HepG2 (cell line): Measurements from ENCODE around the gene DNM1. TPM values are rescaled to one million over a fixed set of nuclear protein-coding genes. Genes with fewer than 3 reads are reported as not detected.

Source experiments
- ARID4A ChIP-seq: sonication (generic); formaldehyde crosslinking; IDR thresholded peaks from 2 replicates; pipeline ENCODE4 v1.5.0; 2020; ENCODE audit warnings: mild to moderate bottlenecking, missing genetic modification reagents, borderline replicate concordance
- ATF1 ChIP-seq: IDR thresholded peaks from 2 replicates; pipeline ENCODE4 v1.6.1; 2016; ENCODE audit warnings: mild to moderate bottlenecking, control low read depth
- EED ChIP-seq: sonication (generic); formaldehyde crosslinking; IDR thresholded peaks from 2 replicates; pipeline ENCODE4 v1.5.0; 2020; ENCODE audit warnings: mild to moderate bottlenecking, missing genetic modification reagents
- HCFC1 ChIP-seq: fragments of 150-350 bp; IDR thresholded peaks from 2 replicates; pipeline ENCODE4 v1.6.1; 2014; ENCODE audit warnings: low read depth, low read length
- HMGXB4 ChIP-seq, 2 experiments: sonication (generic) in 1 of 2; formaldehyde crosslinking in 1 of 2; IDR thresholded peaks; 2 replicates each; pipeline versions ENCODE4 v1.4.0 to v1.6.1; 2018 to 2020; ENCODE audit warnings: missing genetic modification reagents in 2 of 2, borderline replicate concordance in 1 of 2, low read depth in 1 of 2, mild to moderate bottlenecking in 1 of 2, missing biosample characterization in 1 of 2
- MAFG ChIP-seq: sonication (generic); formaldehyde crosslinking; IDR thresholded peaks from 2 replicates; pipeline ENCODE4 v1.5.1; 2020; ENCODE audit warnings: mild to moderate bottlenecking, missing genetic modification reagents
- PHF20 ChIP-seq: sonication (generic); formaldehyde crosslinking; IDR thresholded peaks from 2 replicates; pipeline ENCODE4 v1.5.0; 2020; ENCODE audit warnings: mild to moderate bottlenecking, missing genetic modification reagents
- SALL2 ChIP-seq: sonication (generic); formaldehyde crosslinking; IDR thresholded peaks from 2 replicates; pipeline ENCODE4 v1.8.1; 2023; ENCODE audit warnings: mild to moderate bottlenecking, missing genetic modification reagents, inconsistent platforms
- THYN1 ChIP-seq: sonication (generic); formaldehyde crosslinking; IDR thresholded peaks from 2 replicates; pipeline ENCODE4 v1.8.1; 2023; ENCODE audit warnings: low read depth, mild to moderate bottlenecking, moderate library complexity, missing genetic modification reagents, borderline replicate concordance
- ZNF317 ChIP-seq: sonication (generic); formaldehyde crosslinking; IDR thresholded peaks from 2 replicates; pipeline ENCODE4 v1.5.0; 2020; ENCODE audit warnings: mild to moderate bottlenecking, missing genetic modification reagents
- ZNF350 ChIP-seq: sonication (generic); formaldehyde crosslinking; IDR thresholded peaks from 2 replicates; pipeline ENCODE4 v1.4.0; 2020; ENCODE audit warnings: mild to moderate bottlenecking, low read depth, missing genetic modification reagents, borderline replicate concordance
- ZNF550 ChIP-seq: sonication (generic); formaldehyde crosslinking; IDR thresholded peaks from 2 replicates; pipeline ENCODE4 v1.4.0; 2020; ENCODE audit warnings: mild to moderate bottlenecking, missing genetic modification reagents, borderline replicate concordance
- polyA plus RNA-seq, 8 experiments: library from polyadenylated mRNA; depleted of rRNA in 3 of 8; stranded (reverse) in 7 of 8; unstranded in 1 of 8; fragments of >200 nt; fragmentation: Illumina TruSeq in 4 of 8; extraction: Trizol in 4 of 8; gene quantifications; 2 replicates each; pipeline versions ENCODE4 v1.2.1 to v1.2.3, GENCODE V29; 2011 to 2016; ENCODE audit warnings: low read depth in 4 of 8, missing spikeins in 1 of 8, mixed read lengths in 1 of 8; ENCODE audit not compliant: insufficient read depth in 1 of 8
- total RNA-seq, 5 experiments: library from RNA; depleted of rRNA; stranded (reverse); fragments of >200 nt; fragmentation: Illumina TruSeq; extraction: Trizol; gene quantifications; 2 replicates each; pipeline ENCODE4 v1.2.3, GENCODE V29; 2016; ENCODE audit warnings: low read depth in 1 of 5
- TF ChIP-seq, protein P1 (sequence below): sonication (generic); formaldehyde crosslinking; IDR thresholded peaks from 2 replicates; pipeline ENCODE4 v1.9.0; 2021; ENCODE audit warnings: mild to moderate bottlenecking, missing genetic modification reagents
- TF ChIP-seq, protein P2 (sequence below): IDR thresholded peaks from 2 replicates; pipeline ENCODE4 v1.6.1; 2016; ENCODE audit warnings: missing genetic modification reagents, missing compliant biosample characterization

Gene DNM1
- total and polyA plus RNA-seq, 2 of the 13 experiments (the other 11 are each of a cell fraction or from before 2014, with no cell fraction given): 0.13 to 0.58 TPM

GRCh38 chr9:128245421-128246151 lies 42.4 kb downstream of the DNM1 start (continued):
- TF ChIP-seq ARID4A (CRISPR knock-in tag) (peak; percentile 51; the same call in 1 of the 2 replicates), EED (CRISPR knock-in tag) (no peak), ZNF550 (0 out of 2 replicates have a peak, but pooled peaks have one; percentile 61), PHF20 (CRISPR knock-in tag) (peak; percentile 51; the same call in 1 of the 2 replicates), ATF1 (CRISPR knock-in tag) (no peak), HCFC1 (no peak), SALL2 (CRISPR knock-in tag) (0 out of 2 replicates have a peak, but pooled peaks have one; percentile 20), MAFG (CRISPR knock-in tag) (no peak), HMGXB4 (CRISPR knock-in tag; IDR thresholded peaks at IDR 0.05; ENCODE audit: borderline replicate concordance in 1 of 2, low read depth in 1 of 2) (0 out of 4 replicates have a peak, but pooled peaks of 1 of the 2 experiments have one; percentile 49), THYN1 (no peak), ZNF317 (CRISPR knock-in tag) (0 out of 2 replicates have a peak, but pooled peaks have one; percentile 14), ZNF350 (CRISPR knock-in tag) (peak; percentile 78; the same call in 1 of the 2 replicates)
- TF ChIP-seq, protein P1, sequence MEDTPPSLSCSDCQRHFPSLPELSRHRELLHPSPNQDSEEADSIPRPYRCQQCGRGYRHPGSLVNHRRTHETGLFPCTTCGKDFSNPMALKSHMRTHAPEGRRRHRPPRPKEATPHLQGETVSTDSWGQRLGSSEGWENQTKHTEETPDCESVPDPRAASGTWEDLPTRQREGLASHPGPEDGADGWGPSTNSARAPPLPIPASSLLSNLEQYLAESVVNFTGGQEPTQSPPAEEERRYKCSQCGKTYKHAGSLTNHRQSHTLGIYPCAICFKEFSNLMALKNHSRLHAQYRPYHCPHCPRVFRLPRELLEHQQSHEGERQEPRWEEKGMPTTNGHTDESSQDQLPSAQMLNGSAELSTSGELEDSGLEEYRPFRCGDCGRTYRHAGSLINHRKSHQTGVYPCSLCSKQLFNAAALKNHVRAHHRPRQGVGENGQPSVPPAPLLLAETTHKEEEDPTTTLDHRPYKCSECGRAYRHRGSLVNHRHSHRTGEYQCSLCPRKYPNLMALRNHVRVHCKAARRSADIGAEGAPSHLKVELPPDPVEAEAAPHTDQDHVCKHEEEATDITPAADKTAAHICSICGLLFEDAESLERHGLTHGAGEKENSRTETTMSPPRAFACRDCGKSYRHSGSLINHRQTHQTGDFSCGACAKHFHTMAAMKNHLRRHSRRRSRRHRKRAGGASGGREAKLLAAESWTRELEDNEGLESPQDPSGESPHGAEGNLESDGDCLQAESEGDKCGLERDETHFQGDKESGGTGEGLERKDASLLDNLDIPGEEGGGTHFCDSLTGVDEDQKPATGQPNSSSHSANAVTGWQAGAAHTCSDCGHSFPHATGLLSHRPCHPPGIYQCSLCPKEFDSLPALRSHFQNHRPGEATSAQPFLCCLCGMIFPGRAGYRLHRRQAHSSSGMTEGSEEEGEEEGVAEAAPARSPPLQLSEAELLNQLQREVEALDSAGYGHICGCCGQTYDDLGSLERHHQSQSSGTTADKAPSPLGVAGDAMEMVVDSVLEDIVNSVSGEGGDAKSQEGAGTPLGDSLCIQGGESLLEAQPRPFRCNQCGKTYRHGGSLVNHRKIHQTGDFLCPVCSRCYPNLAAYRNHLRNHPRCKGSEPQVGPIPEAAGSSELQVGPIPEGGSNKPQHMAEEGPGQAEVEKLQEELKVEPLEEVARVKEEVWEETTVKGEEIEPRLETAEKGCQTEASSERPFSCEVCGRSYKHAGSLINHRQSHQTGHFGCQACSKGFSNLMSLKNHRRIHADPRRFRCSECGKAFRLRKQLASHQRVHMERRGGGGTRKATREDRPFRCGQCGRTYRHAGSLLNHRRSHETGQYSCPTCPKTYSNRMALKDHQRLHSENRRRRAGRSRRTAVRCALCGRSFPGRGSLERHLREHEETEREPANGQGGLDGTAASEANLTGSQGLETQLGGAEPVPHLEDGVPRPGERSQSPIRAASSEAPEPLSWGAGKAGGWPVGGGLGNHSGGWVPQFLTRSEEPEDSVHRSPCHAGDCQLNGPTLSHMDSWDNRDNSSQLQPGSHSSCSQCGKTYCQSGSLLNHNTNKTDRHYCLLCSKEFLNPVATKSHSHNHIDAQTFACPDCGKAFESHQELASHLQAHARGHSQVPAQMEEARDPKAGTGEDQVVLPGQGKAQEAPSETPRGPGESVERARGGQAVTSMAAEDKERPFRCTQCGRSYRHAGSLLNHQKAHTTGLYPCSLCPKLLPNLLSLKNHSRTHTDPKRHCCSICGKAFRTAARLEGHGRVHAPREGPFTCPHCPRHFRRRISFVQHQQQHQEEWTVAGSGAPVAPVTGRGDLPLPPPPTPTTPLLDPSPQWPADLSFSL (CRISPR knock-in tag): peak; percentile 88
- TF ChIP-seq, protein P2, sequence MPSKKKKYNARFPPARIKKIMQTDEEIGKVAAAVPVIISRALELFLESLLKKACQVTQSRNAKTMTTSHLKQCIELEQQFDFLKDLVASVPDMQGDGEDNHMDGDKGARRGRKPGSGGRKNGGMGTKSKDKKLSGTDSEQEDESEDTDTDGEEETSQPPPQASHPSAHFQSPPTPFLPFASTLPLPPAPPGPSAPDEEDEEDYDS (CRISPR knock-in tag): 0 out of 2 replicates have a peak, but pooled peaks have one; percentile 14
